Fibroblast of the conjunctiva (primary cell): ENCODE data around the gene RASGRP4.
"Not testable (repeated sequence)": the region's sequence is repeated elsewhere in the genome, so short reads cannot be mapped to it uniquely, and the experiment has no call there.

Experiments
- DNase-seq: peaks from one replicate; pipeline ENCODE4 v3.0.0-alpha.2; 2010; ENCODE audit warnings: low read depth

The RASGRP4 gene, protein sequence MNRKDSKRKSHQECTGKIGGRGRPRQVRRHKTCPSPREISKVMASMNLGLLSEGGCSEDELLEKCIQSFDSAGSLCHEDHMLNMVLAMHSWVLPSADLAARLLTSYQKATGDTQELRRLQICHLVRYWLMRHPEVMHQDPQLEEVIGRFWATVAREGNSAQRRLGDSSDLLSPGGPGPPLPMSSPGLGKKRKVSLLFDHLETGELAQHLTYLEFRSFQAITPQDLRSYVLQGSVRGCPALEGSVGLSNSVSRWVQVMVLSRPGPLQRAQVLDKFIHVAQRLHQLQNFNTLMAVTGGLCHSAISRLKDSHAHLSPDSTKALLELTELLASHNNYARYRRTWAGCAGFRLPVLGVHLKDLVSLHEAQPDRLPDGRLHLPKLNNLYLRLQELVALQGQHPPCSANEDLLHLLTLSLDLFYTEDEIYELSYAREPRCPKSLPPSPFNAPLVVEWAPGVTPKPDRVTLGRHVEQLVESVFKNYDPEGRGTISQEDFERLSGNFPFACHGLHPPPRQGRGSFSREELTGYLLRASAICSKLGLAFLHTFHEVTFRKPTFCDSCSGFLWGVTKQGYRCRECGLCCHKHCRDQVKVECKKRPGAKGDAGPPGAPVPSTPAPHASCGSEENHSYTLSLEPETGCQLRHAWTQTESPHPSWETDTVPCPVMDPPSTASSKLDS

DNA sequence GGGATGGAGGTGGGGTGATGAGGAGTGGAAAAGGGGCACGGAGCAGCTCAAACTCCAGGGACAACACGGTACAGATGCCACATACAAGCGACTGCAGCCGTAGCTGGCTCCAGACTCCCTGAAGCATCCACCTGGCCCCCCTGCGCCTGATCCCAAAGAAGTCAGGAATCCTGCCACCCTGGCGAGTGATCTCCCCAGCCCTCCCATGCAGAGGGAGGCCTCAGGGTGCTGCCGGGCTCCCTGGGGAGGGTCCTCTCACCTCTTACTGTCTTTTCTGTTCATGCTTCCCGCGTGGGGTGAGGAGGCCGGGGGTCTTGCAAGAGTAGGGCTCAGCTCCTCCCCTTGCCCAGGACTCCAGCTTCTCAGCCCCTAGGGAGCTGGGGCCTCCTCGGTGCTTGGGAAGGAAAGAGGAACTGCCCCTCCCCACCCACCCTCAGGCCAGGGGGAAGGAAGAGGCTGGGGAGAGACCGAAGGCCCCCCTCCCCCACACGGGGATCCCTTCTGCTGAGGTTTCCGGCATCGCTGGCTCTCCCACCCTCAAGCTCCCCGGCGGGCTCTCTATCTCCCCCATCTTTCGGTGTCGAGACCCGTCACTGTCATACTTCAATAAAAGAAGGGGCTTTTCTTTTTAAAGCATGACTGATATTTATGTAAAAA, at the start of gene RASGRP4:
Gene RASGRP4 (minus strand): TSS at position 410 of the 657 bp plus-strand sequence. CDS start 128 bp downstream, at position 282.
- no peak for DNase-seq

DNA sequence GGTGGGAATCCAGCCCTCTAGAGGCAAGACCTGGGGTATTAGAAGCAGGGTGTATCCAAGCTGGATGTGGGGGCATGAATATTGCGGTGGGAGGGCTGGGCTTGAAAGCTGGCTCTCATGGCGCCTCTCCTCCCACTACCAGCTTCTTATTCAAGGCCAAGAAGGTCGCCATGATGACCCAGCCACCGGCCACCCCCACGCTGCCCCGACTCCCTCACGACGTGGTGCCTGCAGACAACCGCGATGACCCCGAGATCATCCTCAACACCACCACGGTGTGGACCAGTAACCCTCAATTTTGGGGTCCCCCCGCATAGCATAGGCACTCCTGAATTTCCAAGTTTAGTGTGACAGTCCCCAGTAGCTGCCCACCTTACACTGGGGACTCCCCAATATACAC, 49.2 kb upstream of the RASGRP4 start:
- DNase-seq: no peak

DNA sequence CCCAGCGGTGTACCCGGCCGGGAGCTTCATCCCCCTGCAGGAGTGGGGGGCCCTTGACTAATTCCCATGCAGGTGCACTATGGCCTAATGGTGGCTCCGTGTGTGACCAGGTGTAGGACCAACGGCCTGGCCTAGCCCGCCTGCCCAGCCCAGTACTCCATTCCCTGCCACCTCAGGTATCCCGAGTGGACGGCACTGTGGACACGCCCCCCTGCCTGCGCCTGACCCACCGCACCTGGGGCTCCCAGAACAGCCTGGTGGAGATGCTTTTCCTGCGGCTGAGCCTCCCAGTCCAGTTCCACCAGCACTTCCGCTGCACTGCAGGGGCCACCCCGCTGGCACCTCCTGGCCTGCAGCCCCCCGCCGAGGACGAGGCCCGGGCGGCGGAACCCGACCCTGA, 47.2 kb upstream of the RASGRP4 start:
- DNase-seq: no peak

DNA sequence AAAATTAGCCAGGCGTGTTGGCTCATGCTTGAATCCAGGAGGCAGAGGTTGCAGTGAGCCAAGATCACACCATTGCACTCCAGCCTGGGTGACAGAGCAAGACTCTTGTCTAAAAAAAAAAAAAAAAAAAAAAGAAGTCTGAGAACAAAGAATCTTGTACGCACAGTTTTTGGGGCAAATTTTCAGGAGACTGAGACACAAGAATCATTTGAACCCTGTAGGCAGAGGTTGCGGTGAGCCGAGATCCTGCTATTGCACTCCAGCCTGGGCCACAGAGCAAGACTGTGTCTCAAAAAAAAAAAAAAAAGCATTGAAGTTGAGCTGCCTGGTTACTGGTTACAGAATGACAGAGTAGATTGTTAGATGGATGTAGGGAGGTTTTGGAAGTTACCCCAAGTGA, 46.7 kb upstream of the RASGRP4 start:
- DNase-seq: not testable (repeated sequence)

DNA sequence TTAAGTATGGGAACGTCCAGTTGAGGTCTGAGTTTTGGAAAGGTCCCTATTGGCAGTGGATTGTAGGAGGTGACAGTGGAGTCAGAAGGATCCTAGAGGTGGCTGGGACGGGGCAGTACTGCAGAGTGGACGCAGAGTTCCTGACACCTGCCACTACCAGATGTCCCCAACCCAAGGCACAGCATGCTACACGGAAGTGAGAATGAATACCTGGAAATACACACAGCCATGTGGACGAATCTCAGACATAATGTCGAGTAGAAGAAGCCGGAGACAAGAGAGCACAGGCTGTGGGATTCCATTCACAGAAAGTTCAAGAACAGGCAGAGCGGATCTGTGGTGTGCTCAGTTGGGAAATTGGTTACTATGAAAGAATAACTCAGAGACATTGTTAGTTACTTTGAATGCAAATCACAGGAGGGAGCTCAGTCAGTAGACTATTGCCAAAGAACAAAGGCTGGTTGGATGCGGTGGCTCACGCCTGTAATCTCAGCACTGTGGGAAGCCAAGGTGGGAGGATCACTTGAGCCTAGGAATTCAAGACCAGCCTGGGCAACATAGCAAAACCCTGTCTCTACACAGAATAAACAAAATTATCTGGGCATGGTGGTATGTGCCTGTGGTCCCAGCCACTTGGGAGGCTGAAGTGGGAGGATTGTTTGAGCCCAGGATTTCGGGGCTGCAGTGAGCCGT, 44.9 kb upstream of the RASGRP4 start:
- no peak for DNase-seq

DNA sequence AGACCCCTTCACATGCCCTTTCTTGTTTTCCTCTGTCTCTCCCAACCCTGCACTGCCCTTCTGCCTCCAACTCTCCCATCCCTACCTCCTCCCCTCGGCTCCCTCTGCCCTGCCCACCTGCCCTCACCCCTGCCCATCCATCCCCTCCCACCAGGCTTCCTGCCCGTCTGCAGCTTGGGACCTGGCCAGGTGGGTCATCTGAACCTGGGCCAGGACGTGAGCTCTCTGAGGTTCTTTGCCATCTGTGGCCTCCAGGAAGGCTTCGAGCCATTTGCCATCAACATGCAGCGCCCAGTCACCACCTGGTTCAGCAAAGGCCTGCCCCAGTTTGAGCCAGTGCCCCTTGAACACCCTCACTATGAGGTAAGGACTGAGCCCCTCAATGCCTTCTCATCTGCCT, 43.1 kb upstream of the RASGRP4 start:
- DNase-seq: no peak

DNA sequence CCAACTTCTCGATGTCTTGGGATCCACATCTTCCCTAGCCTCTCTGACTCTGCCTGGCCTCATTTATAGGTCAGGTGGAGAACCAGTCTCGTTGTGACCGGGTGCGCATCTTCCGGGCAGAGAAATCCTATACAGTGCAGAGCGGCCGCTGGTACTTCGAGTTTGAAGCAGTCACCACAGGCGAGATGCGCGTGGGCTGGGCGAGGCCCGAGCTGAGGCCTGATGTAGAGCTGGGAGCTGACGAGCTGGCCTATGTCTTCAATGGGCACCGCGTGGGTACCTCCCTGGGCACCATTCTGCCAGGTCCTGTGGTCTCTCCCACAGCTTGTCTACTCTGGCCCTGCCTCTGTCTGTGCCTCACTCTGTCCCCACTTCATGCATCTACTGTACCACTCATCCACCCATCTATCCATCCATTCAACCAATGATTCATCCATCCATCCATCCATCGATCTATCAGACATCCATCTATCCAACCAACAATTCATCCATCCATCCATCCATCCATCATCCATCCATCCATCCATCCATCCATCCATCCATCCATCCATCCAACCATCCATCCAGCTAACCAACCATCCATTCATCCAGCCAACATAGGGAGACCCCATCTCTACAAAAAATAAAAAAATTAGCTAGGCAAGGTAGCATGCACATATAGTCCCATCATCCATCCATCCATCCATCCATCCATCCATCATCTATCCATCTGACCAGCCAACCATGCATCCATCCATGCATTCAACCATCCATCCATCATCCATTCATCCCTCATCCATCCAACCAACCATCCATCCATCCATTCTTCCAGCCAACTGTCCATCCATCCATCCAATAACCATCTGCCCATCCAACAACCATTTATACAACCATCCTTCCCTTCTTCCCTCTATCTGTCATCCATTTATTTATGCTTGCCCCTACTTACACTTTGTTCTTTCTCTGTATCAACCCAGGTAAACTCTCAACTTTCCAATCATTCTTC, 41.8 kb upstream of the RASGRP4 start:
- DNase-seq: no peak

DNA sequence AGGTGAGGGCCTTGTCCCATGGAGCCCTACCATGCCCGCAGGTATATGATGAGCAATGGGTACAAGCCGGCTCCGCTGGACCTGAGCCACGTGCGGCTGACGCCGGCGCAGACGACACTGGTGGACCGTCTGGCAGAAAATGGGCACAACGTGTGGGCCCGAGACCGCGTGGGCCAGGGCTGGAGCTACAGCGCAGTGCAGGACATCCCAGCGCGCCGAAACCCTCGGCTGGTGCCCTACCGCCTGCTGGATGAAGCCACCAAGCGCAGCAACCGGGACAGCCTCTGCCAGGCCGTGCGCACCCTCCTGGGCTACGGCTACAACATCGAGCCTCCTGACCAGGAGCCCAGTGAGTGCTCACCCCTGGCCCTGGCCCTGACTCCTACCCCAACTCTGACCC, 40.0 kb upstream of the RASGRP4 start:
- DNase-seq: no peak

DNA sequence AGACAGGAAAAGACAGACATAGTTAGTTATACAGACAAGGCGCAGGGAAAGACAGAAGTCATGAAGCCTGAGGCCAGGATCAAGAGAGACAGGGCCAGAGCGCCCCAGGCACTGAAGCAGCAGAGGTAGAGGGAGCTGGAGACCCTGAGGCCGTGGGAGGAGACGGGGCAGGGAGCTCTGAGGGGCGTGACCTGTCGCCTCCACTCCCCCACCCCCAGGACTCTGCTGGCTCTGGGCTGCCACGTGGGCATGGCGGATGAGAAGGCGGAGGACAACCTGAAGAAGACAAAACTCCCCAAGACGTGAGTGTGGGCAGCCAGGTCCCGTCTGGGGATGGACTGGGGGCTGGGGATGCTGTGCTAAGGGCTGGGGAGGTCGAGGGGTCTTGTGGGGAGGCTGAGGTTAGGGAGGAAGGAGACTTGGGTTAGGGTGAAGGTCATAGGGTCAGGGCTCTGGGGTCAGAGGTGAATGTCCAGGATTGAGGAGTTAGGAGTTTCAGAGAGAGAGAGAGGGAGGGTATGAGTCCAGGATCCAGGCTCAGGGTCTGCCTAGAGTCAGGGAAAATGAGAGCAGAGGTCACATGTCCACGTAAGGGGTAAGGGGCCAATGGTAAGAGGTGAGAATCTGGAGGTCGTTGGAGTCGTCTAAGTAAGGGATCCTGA, 38.5 kb upstream of the RASGRP4 start:
- no peak for DNase-seq

DNA sequence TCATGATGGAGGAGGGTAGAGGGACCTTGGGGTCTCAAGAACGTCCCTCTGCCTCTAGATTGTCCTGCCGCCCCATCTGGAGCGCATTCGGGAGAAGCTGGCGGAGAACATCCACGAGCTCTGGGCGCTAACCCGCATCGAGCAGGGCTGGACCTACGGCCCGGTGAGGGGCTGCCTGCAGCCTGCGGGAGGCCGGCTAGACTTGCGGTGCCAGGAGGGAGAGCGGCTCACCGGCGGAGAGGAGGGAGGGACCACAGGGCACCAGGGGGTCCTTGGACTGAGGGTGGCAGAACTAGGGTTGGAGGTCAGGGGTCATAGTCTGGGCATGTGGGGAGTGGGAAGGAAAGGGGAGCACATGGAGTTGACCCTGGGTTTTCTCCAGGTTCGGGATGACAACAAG, 37.3 kb upstream of the RASGRP4 start:
- DNase-seq: no peak

DNA sequence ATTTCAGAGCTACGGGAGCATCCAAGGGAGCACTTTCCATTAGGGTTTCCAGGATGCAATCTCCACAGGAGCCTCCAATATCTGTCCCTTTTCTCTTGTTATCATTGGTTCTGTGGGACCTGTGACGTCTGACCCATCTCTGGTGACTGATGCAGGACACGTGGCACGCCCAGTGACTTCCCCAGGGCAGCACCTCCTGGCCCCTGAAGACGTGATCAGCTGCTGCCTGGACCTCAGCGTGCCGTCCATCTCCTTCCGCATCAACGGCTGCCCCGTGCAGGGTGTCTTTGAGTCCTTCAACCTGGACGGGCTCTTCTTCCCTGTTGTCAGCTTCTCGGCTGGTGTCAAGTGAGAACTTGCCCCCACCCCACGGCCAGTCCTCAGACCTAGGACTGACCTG, 33.0 kb upstream of the RASGRP4 start:
- no peak for DNase-seq

DNA sequence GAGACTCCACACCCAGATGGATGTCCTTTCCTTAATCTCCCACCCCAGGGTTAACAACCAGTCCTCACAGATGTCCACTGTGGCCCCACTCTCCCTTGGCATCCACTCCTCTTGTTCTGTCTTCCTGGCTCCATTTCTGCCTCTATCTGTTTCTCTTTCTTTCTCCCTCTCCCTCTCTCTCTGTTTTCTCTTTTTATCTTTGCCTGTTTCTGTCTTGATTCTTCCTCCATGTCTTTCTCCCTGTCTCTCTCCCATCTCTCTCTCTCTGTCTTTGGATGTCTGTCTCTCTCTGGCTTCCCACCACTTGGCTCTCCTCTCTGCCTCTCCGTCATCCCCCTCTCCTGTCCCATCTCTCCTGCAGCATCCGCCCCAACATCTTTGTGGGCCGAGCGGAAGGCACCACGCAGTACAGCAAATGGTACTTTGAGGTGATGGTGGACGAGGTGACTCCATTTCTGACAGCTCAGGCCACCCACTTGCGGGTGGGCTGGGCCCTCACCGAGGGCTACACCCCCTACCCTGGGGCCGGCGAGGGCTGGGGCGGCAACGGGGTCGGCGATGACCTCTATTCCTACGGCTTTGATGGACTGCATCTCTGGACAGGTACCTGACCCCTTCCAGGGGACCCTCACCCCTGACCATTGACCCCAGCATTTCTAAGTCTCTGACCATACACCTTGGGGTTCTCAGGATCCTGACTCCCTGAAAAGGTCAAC, 31.8 kb upstream of the RASGRP4 start:
- no peak for DNase-seq

DNA sequence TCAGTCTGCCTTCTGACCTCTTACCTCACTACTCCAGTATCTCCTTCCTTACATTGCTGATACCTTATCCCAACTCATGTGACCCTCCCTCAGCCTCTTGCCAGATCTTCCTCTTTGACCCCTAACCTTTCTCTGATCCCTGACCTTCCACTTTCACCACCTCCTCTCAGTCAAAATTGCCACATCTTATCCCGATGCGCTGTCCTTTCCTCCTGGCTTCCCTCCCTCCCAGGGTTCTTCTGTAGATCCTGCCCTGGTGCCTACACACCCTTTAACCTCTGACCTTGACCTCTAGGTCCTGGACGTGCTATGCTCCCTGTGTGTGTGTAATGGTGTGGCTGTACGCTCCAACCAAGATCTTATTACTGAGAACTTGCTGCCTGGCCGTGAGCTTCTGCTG, 31.2 kb upstream of the RASGRP4 start:
- no peak for DNase-seq

DNA sequence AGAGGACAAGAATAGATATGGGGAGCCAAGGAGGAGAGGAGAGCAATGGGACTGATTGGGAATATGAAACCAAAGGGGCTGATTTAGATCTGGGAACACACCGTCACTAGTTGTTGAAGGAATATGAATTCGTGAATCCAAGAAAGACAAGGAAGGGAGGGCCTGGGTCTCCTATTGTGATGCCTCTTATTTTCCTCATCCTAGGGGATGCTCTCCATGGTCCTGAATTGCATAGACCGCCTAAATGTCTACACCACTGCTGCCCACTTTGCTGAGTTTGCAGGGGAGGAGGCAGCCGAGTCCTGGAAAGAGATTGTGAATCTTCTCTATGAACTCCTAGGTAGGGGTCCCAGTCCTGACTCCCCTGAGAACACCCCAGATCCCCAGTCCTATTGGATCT, 29.0 kb upstream of the RASGRP4 start:
- no peak for DNase-seq

DNA sequence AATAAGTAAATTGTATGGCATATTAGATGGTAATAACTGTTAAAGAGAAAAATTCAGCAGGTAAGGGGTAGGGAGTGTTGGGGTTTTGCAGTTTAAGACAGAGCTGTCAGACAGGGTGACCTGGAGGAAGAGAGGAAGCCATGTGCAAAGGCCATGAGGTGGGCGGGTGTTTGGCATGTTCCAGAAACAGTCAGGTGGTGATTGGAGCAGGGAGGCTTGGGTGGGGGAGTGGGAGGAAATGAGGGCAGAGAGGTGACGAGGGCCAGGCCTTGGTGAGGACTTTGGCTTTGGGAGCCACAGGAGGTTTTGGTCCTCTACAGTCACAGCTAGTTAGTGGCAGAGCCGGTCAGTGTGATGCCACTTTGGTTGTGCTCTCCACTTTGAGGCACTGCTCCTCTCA, 27.6 kb upstream of the RASGRP4 start:
- no peak for DNase-seq

DNA sequence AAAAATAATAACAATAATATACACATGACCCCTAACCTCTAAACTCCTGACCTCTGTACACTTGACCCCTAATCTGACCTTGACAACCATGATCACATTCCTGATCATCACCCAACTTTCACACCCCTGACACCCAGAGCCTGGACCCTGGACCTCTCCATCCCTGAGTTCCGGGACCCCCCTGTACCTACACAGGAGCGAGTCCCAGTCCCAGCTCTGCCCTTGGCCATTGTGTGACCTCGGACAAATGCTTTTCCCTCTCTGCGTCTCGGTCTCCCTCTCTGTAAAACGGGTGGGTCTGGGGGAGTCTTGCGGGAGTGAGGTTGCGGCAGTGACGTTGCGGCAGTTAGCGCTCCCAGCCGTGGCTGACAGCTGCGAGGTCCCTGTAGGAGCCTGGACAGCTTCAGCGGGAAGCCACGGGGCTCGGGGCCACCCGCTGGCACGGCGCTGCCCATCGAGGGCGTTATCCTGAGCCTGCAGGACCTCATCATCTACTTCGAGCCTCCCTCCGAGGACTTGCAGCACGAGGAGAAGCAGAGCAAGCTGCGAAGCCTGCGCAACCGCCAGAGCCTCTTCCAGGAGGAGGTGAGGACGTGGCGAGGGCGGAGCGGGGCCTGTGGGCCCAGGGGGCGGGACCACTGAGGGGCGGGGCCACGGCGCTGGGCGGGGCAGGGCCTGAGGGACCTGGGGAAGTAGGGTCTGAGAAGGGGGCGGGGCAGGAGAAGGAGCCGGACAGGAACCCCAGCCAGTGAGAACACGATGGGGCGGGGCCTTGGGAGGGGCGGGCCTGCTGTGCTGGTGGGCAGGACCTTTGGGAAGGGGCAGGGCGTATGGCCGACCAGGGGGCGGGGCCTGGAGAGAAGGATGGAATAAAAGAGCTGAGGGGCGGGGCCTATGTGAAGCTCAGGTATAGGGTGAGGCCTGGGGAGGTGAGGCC, 26.7 kb upstream of the RASGRP4 start:
- DNase-seq: no peak

DNA sequence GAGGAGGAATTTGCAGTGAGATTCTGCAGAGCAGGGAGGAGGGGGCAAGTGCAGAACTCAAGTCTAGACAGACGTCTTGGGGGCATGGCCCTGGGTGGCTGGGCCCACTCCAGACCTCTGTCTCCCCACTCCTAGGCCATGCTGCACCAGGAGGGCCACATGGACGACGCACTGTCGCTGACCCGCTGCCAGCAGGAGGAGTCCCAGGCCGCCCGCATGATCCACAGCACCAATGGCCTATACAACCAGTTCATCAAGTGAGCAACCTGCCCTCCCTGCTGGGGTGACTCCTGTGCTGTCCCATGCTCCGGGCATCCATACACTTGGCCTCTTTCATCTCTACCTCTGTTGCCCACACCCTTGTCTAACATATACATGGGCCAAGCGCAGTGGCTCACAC, 25.6 kb upstream of the RASGRP4 start:
- DNase-seq: no peak

DNA sequence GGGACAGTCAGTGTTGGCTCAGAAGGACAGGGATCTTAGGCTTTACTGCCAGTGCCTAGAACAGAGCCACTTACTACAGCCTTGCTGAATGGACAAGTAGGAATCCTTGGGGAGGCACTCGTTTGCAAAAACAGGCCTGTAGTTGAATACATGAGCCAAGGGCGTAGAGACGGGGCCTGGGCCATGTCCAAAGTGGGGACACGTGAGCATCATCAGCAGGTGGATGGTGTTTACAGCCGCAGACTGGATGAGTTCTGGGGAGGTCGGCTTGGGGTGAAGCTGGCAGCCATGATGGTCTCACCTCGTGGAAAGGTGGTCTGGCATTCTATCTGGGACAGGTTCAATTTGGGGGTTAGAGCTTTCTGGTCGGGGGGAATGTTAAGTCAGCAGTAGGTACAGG, 25.0 kb upstream of the RASGRP4 start:
- no peak for DNase-seq

DNA sequence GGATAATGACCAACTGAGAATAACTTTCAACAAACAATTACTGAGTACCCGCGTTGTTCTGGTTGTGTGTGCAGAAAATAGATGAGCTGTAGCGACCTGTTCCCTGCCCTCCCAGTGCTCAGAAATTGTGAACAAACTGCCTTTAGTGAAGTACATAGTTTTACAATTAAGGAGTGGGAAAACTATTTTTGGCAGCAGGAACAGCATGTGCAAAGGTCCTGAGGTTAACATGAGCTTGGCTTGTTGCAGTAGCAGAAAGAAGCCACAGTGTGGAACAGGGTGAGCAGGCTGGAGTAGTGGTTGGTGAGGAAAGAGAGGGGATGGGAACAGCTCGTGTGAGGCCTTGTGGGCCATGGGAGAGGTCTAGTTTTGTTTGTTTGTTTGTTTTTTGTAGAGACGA, 23.5 kb upstream of the RASGRP4 start:
- no peak for DNase-seq
